HepG2 (cell line): ENCODE measurements around the gene ADGRV1. TPM values are rescaled to one million over a fixed set of nuclear protein-coding genes. Genes with fewer than 3 reads are reported as not detected.
"Not testable (repeated sequence)": the region's sequence is repeated elsewhere in the genome, so short reads cannot be mapped to it uniquely, and the experiment has no call there.

Source experiments
- ATAC-seq: fragments of 200-7000 bp; cut with Tn5 transposase; 3 replicates; pipeline ENCODE4 v1.9.1; 2020; ENCODE audit warnings: mild to moderate bottlenecking, moderate library complexity
- BruUV-seq: library from RNA; stranded (reverse); fragments of 400-500 nt; replicated peaks from 2 replicates; lab custom pipeline; 2021; lab: Mats Ljungman, UMichigan
- CTCF ChIA-PET: fragments of 300-600 bp; formaldehyde crosslinking; extraction: SDS; loops from one replicate; lab custom pipeline; 2021; ENCODE audit warnings: low total read pairs, inconsistent platforms, low intra/inter-chr PET ratio; lab: Yijun Ruan, JAX
- POLR2A ChIA-PET: fragments of 350-600 bp; sonication (Branson Sonifier 250); formaldehyde crosslinking; loops from one replicate; lab custom pipeline; 2020; ENCODE audit warnings: antibody characterized with exemption, inconsistent platforms; lab: Yijun Ruan, JAX
- DNase-seq: peaks from one replicate; pipeline ENCODE4 v3.0.0-alpha.2; 2015; ENCODE audit warnings: low spot score
- FAIRE-seq: peaks from 3 replicates; lab custom pipeline; 2011; peaks lifted over from hg19 to GRCh38; lab: Jason Lieb, UNC
- H2AFZ ChIP-seq: one replicate; pipeline ENCODE4 v1.6.1; 2011; ENCODE audit warnings: low read length, inconsistent platforms
- H3K27ac ChIP-seq: fragments of 300-600 bp; 3 replicates; pipeline ENCODE4 v1.8.0; 2011; ENCODE audit warnings: mixed run types, mild to moderate bottlenecking, mixed read lengths, low read length, inconsistent platforms; ENCODE audit not compliant: insufficient read depth; ENCODE audit errors: extremely low read length
- H3K27me3 ChIP-seq, 2 experiments: fragments of 200-600 bp in 1 of 2; 2 replicates in 1 of 2; 3 replicates in 1 of 2; pipeline versions ENCODE4 v1.6.0 to v1.8.0; 2011; ENCODE audit warnings: low read length in 2 of 2, mild to moderate bottlenecking in 2 of 2, moderate library complexity in 2 of 2, inconsistent platforms in 1 of 2; ENCODE audit not compliant: insufficient read depth in 2 of 2, control insufficient read depth in 1 of 2
- H3K36me3 ChIP-seq, 2 experiments: fragments of 200-600 bp in 1 of 2; replicated peaks in 1 of 2; 2 replicates in 1 of 2; 3 replicates in 1 of 2; pipeline versions ENCODE4 v1.5.1 to v1.8.0; 2011; ENCODE audit warnings: low read length in 2 of 2, inconsistent platforms in 1 of 2; ENCODE audit not compliant: insufficient read depth in 2 of 2, control insufficient read depth in 1 of 2
- H3K4me1 ChIP-seq: 2 replicates; pipeline ENCODE4 v1.5.1; 2012; ENCODE audit warnings: low read length, inconsistent platforms; ENCODE audit not compliant: insufficient read depth
- H3K4me2 ChIP-seq: 2 replicates; pipeline ENCODE4 v1.6.0; 2011; ENCODE audit warnings: low read depth, low read length, inconsistent platforms
- H3K4me3 ChIP-seq, 3 experiments: fragments of 200-600 bp in 1 of 3; sonication (generic), shearing (Covaris generic) in 1 of 3; replicated peaks in 1 of 3; 2 replicates each; pipeline ENCODE4 v1.5.1; 2011 to 2016; ENCODE audit warnings: low read length in 3 of 3, inconsistent platforms in 2 of 3, low read depth in 2 of 3, mild to moderate bottlenecking in 2 of 3, control low read depth in 1 of 3, mixed read lengths in 1 of 3; ENCODE audit not compliant: insufficient read depth in 1 of 3
- H3K79me2 ChIP-seq: one replicate; pipeline ENCODE4 v1.6.1; 2011; ENCODE audit warnings: low read length, inconsistent platforms; ENCODE audit not compliant: insufficient read depth
- H3K9ac ChIP-seq: 2 replicates; pipeline ENCODE4 v1.6.0; 2011; ENCODE audit warnings: mild to moderate bottlenecking, low read depth, low read length, inconsistent platforms; ENCODE audit not compliant: insufficient read depth
- H3K9me3 ChIP-seq: 2 replicates; pipeline ENCODE4 v1.5.1; 2012; ENCODE audit warnings: mild to moderate bottlenecking, low read length
- H4K20me1 ChIP-seq: 2 replicates; pipeline ENCODE4 v1.6.0; 2011; ENCODE audit warnings: inconsistent platforms, mild to moderate bottlenecking, low read length, moderate library complexity; ENCODE audit not compliant: insufficient read depth
- ZBTB33 ChIP-seq: sonication (generic); formaldehyde crosslinking; IDR thresholded peaks from 2 replicates; pipeline ENCODE4 v1.4.0; 2020; ENCODE audit warnings: missing genetic modification reagents
- WGBS: methylation state at CpG from one replicate; pipeline ENCODE4 v1.1.6; 2017; ENCODE audit warnings: low lambda C conversion rate; 5-methylcytosine and 5-hydroxymethylcytosine counted together
- in situ Hi-C: cut with HindIII; loops from 2 replicates; pipeline ENCODE4 v1.10.0; 2017; ENCODE audit warnings: low pct_unique_long_range_greater_than_20kb; ENCODE audit not compliant: extremely low pct_ligation_motif_present
- intact Hi-C: fragments of 100-400 bp; cut with micrococcal nuclease; formaldehyde crosslinking; loops from one replicate; pipeline ENCODE4 v1.10.0; 2022; ENCODE audit not compliant: unreplicated experiment
- polyA plus RNA-seq, 8 experiments: library from polyadenylated mRNA; depleted of rRNA in 3 of 8; stranded (reverse) in 7 of 8; unstranded in 1 of 8; fragments of >200 nt; fragmentation: Illumina TruSeq in 4 of 8; extraction: Trizol in 4 of 8; gene quantifications; 2 replicates each; pipeline versions ENCODE4 v1.2.1 to v1.2.3, GENCODE V29; 2011 to 2016; ENCODE audit warnings: low read depth in 4 of 8, missing spikeins in 1 of 8, mixed read lengths in 1 of 8; ENCODE audit not compliant: insufficient read depth in 1 of 8
- total RNA-seq, 5 experiments: library from RNA; depleted of rRNA; stranded (reverse); fragments of >200 nt; fragmentation: Illumina TruSeq; extraction: Trizol; gene quantifications; 2 replicates each; pipeline ENCODE4 v1.2.3, GENCODE V29; 2016; ENCODE audit warnings: low read depth in 1 of 5
- TF ChIP-seq, protein P1 (sequence below): sonication (generic); formaldehyde crosslinking; IDR thresholded peaks from 2 replicates; pipeline ENCODE4 v1.4.0; 2020; ENCODE audit warnings: missing genetic modification reagents, borderline replicate concordance

The ADGRV1 gene
- total and polyA plus RNA-seq, 2 of the 13 experiments (the other 11 are each of a cell fraction or from before 2014, with no cell fraction given): 1.7 to 3.9 TPM

DNA sequence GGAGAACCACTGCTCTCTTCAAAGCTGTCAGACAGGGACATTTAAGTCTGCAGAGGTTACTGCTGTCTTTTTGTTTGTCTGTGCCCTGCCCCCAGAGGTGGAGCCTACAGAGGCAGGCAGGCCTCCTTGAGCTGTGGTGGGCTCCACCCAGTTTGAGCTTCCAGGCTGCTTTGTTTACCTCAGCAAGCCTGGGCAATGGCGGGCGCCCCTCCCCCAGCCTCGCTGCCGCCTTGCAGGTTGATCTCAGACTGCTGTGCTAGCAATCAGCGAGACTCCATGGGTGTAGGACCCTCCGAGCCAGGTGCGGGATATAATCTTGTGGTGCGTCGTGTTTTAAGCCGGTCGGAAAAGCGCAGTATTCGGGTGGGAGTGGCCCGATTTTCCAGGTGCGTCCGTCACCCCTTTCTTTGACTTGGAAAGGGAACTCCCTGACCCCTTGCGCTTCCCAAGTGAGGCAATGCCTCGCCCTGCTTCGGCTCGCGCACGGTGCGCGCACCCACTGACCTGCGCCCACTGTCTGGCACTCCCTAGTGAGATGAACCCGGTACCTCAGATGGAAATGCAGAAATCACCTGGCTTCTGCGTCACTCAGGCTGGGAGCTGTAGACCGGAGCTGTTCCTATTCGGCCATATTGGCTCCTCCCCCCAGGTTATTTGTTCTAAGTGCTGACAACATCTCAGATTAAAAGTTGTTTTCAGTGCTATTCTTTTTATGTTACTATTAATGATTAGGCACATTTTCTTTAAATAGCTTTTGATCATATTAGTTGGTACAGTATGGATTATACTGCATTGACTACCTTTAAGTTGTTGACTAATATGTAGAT lies 370.6 kb downstream of the ADGRV1 start:
- H2AFZ ChIP-seq, in situ Hi-C loops: not testable (repeated sequence)

More for the DNA sequence above, 370.6 kb downstream of the ADGRV1 start:
- ATAC-seq, FAIRE-seq, BruUV-seq, H3K27ac ChIP-seq, H3K27me3 ChIP-seq, H3K79me2 ChIP-seq: not testable (repeated sequence)
- 0 out of 2 replicates have a peak, but pooled peaks have one; percentile 33 for TF ChIP-seq ZBTB33
- TF ChIP-seq, protein P1, sequence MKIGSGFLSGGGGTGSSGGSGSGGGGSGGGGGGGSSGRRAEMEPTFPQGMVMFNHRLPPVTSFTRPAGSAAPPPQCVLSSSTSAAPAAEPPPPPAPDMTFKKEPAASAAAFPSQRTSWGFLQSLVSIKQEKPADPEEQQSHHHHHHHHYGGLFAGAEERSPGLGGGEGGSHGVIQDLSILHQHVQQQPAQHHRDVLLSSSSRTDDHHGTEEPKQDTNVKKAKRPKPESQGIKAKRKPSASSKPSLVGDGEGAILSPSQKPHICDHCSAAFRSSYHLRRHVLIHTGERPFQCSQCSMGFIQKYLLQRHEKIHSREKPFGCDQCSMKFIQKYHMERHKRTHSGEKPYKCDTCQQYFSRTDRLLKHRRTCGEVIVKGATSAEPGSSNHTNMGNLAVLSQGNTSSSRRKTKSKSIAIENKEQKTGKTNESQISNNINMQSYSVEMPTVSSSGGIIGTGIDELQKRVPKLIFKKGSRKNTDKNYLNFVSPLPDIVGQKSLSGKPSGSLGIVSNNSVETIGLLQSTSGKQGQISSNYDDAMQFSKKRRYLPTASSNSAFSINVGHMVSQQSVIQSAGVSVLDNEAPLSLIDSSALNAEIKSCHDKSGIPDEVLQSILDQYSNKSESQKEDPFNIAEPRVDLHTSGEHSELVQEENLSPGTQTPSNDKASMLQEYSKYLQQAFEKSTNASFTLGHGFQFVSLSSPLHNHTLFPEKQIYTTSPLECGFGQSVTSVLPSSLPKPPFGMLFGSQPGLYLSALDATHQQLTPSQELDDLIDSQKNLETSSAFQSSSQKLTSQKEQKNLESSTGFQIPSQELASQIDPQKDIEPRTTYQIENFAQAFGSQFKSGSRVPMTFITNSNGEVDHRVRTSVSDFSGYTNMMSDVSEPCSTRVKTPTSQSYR: 0 out of 2 replicates have a peak, but pooled peaks have one; percentile 26
- TF ChIP-seq, all 625 proteins: peak for 2; not testable (repeated sequence) for 623
- WGBS: 92% methylated on average over 20 of the region's 29 CpGs
- H3K36me3 ChIP-seq, intact Hi-C loops, H3K4me2 ChIP-seq, POLR2A ChIA-PET, H3K9me3 ChIP-seq, DNase-seq, H3K4me3 ChIP-seq, H4K20me1 ChIP-seq, H3K9ac ChIP-seq, CTCF ChIA-PET: not testable (repeated sequence)
- peaks cover 39% of the 10 kb centered on the region for H3K4me1 ChIP-seq
